HG02840 (cell line): ENCODE results near the gene WDR87.
A peak's percentile ranks its signal among the peaks of the same experiment; 100 is the strongest.
"Not testable (repeated sequence)": the region's sequence is repeated elsewhere in the genome, so short reads cannot be mapped to it uniquely, and the experiment has no call there.

Experiments
- ATAC-seq: cut with Tn5 transposase; IDR thresholded peaks from one replicate; pipeline ENCODE4 v1.9.1; 2021; ENCODE audit warnings: mild to moderate bottlenecking, moderate library complexity, moderate number of reproducible peaks; ENCODE audit not compliant: unreplicated experiment, low FRiP score

WDR87 gene

DNA sequence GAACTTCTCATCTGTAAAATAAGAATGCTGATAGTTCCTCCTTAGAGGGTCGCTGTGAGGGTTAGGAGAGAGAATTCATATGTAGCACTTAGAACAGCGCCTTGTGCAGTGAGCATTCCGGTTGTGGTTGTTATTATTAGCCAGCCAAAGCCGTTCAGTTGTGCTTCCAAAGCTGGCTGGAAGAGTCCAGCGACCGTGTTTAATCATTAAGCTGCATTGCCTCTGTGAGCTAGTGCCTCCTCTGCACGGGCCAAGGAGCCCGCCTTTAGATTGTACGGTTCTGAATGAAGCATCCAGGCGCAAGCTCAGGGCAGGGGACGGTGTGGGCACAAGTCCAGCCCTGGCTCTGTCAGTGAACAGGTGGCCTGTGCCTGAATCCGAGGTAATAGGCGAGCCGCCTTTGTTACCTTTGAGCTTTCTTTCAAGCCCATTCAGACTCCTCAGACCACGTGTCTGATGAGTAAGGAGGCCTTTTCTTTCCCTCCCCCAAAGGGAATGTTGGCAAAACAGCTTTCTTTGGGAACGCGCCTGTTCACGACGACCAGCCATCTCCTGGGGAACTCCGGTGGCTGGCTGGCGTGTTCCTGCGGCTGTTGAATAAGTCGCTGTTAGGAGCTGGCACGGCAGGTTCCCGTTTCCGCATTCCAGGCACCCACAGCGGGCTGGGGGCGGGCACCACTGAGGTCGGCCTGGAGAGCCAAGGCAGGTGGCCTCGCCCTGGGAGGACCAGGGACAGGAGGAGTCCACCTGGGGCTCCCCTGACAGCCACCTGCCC is 25.7 kb upstream of the WDR87 start:
- ATAC-seq: no peak

- ATAC-seq: no peak
Measured at GRCh38 chr19:37930416-37930815, 24.0 kb upstream of the WDR87 start.

- ATAC-seq: no peak
Measured at GRCh38 chr19:37929355-37929923, 23.0 kb upstream of the WDR87 start.

DNA sequence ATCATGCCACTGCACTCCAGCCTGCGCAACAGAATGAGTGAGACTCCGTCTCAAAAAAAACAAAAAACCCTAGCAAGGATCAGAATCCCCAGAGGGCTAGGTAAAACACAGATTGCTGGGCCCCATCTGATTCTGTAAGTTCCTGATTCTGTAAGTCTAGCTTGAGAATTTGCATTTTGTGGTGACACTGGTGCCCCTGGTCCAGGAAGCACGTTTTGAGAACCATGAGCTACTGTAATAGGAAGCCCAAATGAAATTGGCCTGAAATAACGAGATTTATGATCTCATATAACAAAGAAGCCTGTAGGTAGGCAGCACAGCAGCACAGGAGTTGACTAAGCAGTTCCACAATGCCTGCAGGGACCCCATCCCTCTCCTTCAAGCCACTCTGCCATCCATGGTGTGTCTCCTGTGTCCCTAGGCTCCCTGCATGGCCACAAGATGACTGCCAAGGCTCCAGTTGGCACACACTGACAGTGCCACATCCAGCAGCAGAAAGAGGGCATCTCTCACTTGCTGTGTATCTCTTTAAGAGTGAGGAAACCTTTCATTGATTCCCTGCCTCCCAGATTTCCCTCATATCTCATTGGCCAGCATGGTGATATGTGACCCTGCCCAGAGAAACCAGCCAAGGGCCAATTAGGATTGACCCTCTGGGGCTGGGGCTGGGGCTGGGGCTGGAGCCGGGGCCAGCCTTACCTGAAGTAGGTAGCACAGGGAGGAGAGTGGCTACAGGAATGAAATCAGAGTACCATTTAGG is 22.3 kb upstream of the WDR87 start:
- ATAC-seq: no peak

- ATAC-seq: no peak
Measured at GRCh38 chr19:37926711-37927110, 20.3 kb upstream of the WDR87 start.

- ATAC-seq: no peak
Measured at GRCh38 chr19:37926255-37926654, 19.9 kb upstream of the WDR87 start.

GRCh38 chr19:37925212-37925611 is 18.8 kb upstream of the WDR87 start:
- ATAC-seq: no peak

- not testable (repeated sequence) for ATAC-seq
Measured at GRCh38 chr19:37924573-37924972, 18.2 kb upstream of the WDR87 start.

GRCh38 chr19:37920591-37921450 is 14.4 kb upstream of the WDR87 start:
- no peak for ATAC-seq

DNA sequence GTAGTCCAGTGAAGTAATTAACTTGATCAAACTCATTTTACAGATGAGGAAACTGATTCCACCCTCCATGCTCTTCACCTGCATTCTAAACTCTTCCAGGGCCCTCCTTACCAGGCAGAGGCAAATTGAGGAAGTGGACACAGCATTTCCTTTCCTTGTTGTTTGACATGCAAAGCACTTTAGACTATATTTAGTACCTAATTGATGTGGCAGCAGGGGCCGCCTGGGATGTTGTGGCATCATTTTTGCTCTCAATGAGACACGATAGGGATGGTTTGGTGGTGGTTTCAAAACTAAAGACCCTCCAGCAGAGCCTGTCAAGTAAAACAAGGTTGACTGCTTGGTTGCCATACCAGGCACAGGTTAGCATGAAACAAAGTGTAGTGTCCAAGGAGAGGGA is 8.5 kb upstream of the WDR87 start:
- no peak for ATAC-seq

GRCh38 chr19:37909661-37910199 is 3.3 kb upstream of the WDR87 start:
- no peak for ATAC-seq

DNA sequence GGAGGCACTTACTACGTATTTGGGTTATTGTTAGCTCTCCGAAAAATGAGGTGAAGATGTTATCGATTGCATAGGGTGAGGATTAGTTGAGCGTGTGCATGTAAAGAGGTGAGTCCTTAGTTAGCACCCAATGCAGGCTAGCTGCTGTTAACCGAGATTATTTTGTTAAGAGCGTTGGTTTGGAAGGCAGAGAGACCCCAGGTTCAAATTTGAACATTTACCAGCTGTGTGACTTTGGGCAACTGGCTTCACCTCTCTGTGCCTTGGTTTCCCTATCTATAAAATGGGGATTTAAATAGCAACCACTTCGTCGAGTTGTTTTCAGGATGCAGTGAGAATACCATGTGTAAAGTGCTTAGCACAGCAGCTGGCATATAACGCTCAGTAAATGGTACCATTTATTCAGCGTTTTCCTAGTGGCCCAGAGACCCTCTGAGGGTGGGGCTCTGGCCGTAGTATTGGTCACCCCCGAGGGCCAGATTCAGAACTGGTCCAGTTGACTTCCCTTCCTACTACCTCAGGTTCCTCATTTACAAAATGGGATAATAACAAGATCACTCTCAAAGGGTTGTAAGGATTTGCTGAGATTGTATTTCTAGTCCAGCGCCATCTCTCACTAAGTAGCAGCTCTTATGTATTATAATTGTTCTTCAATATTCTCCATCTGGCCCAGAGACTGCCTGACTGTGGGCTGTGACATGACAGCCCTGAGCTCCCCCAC is 1.5 kb upstream of the WDR87 start:
- ATAC-seq: no peak

- peak; percentile 82 for ATAC-seq
Measured at GRCh38 chr19:37906869-37907734, 708 bp upstream of the WDR87 start, which contains the start of gene SIPA1L3. TSS of gene SIPA1L3 (plus strand) at chr19:37907208. CDS start at chr19:38081566, 174,358 bp downstream.

DNA sequence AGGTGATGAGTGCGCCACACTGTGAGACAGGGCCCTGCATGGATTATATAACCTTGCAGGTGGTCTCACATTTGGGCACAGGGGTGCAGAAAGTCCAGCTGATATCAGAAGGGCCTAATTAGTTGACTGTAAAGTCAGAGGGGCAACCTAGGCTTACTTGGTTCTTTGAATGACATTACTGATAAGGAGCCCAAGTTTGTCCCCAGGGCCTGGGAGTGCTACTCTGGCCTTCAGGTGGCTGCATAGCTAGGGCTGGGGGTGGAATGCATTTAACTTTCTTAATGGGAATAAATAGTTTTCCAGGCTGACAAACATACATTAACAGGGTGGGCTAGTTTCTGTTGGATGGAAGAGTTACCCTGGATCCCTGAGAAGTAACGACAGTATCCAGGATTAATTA is 3.3 kb downstream of the WDR87 start:
- no peak for ATAC-seq

GRCh38 chr19:37902668-37903067 is 3.7 kb downstream of the WDR87 start:
- ATAC-seq: no peak

GRCh38 chr19:37899966-37900365 is 6.4 kb downstream of the WDR87 start:
- ATAC-seq: no peak

- no peak for ATAC-seq
Measured at GRCh38 chr19:37899453-37899852, 6.9 kb downstream of the WDR87 start.

DNA sequence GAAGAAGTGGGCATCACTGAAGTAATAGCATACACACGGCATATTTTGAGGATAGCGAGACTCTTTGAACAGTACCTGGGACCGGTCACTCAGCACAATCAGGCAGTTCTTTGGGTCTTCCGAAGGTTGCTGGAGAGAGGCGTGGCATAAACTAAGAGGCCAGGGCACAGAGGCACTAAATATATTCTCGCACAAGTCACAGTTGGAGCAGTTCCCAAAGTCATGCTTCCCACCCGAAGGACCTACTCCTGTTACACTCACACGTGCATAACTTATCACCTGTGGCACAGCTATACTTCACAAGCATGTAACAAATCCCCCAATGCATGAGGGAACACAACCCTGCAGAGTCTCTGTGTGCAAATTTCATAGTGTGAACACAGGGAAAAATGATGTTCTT is 10.2 kb downstream of the WDR87 start:
- ATAC-seq: no peak
